HG02943 (cell line): ENCODE measurements around the gene SEMA6D.

Experiments used
- ATAC-seq: cut with Tn5 transposase; IDR thresholded peaks from one replicate; pipeline ENCODE4 v1.9.1; 2021; ENCODE audit warnings: mild to moderate bottlenecking, low read depth, moderate library complexity; ENCODE audit not compliant: unreplicated experiment

Gene SEMA6D

GRCh38 chr15:47741907-47742306 is 24.6 kb downstream of the SEMA6D start:
- ATAC-seq, result no peak

DNA sequence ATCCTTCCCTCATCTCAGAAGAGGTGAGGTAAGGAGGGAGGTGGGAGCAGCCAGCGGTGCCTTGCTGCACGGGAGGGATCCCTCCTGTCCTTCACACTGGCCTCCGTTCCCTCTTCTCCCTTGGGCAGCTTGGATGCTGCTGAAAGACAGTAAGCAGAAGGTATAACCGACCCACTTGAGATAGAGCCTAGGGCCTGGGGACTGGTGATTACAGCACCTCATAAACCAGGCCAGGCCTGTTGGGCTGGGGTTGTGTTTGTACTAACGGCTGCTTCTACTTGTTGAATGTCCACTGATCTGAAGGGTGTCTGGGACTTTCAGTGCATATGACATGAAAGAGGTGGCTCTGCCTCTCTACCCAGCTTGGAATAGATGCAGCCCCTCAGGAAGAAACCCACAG is 25.0 kb downstream of the SEMA6D start:
- ATAC-seq, result no peak

- ATAC-seq, result no peak
Measured at GRCh38 chr15:47742742-47743141, 25.4 kb downstream of the SEMA6D start.

DNA sequence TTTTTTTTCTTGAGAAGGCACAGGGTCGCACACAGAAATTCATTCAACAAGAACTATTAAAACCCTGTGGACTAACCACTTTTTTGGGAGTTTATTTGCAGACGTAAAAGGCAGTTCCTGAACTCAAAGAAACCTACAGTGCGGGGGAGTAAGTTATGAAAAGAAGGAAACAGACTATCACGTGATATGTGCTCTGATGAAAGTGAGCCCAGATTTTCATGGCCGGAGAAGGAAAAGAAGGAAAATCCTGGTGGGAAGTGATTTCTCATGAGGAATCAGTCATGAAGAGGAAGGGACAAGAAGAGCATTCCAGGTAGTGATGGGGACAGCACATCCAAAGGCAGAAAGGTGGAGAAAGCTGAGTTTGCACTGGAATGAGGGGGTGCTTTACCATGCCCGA is 26.1 kb downstream of the SEMA6D start:
- no peak for ATAC-seq

GRCh38 chr15:47743886-47744285 is 26.6 kb downstream of the SEMA6D start:
- no peak for ATAC-seq

GRCh38 chr15:47744496-47744895 is 27.2 kb downstream of the SEMA6D start:
- no peak for ATAC-seq

GRCh38 chr15:47744973-47745372 is 27.7 kb downstream of the SEMA6D start:
- no peak for ATAC-seq

- no peak for ATAC-seq
Measured at GRCh38 chr15:47746516-47746915, 29.2 kb downstream of the SEMA6D start.

- ATAC-seq, result no peak
Measured at GRCh38 chr15:47750030-47750739, 32.9 kb downstream of the SEMA6D start.

DNA sequence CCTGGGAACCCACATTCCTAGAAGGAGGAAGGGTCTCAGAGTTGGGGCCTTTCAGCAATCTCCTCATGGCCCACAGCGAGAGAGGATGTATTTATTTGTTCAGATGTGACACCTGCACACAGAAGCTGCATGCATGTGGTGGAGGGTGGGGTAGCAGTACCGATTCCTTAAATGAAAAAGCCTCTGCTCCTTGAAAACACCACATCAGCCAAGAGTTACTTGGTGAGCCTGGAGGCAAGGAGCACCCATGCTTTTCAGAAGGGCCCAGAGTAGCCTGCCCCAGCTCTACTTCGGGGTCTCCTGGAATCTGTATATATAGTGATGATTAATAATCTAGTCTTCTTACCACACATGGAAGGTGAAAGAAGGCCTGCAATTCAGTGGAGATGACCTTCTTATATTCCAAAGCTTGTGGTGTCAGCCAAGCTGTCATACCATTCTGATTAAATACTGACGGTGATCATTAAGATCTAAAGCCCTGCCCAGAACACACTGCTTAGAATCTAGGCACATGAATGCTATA is 33.5 kb downstream of the SEMA6D start:
- no peak for ATAC-seq

GRCh38 chr15:47753591-47753990 is 36.3 kb downstream of the SEMA6D start:
- ATAC-seq, result no peak

GRCh38 chr15:47754312-47754711 is 37.0 kb downstream of the SEMA6D start:
- no peak for ATAC-seq

- ATAC-seq, result no peak
Measured at GRCh38 chr15:47755941-47756340, 38.6 kb downstream of the SEMA6D start.

DNA sequence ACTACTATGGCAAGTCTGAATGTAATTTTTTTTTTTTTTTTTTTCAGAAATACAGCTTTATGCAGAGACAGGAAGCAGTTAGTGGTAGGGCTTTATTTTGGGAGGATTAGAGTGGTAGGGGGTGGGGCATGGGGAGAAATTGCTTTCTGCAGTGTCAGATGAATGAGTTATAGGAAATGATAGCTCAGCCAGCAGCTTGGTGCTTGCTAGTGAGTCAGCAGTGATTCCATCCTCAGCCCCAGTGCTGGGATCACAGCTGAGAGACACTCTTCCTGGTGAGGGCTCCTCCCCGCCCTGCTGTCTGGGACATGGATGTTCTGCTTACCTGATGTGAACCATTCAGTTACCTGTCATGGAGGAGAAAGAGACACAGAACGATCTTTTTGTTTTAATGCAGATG is 39.6 kb downstream of the SEMA6D start:
- ATAC-seq, result no peak

GRCh38 chr15:47757331-47757730 is 40.0 kb downstream of the SEMA6D start:
- no peak for ATAC-seq

- no peak for ATAC-seq
Measured at GRCh38 chr15:47762621-47763020, 45.3 kb downstream of the SEMA6D start.

DNA sequence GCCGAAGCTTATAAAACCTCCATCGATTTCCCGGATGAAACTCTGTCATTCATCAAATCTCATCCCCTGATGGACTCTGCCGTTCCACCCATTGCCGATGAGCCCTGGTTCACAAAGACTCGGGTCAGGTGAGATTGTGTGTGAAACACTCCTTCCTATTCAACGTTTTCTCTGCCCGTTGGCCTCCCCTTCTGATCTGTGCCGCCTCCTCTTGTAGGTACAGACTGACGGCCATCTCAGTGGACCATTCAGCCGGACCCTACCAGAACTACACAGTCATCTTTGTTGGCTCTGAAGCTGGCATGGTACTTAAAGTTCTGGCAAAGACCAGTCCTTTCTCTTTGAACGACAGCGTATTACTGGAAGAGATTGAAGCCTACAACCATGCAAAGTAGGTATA is 47.4 kb downstream of the SEMA6D start:
- no peak for ATAC-seq

DNA sequence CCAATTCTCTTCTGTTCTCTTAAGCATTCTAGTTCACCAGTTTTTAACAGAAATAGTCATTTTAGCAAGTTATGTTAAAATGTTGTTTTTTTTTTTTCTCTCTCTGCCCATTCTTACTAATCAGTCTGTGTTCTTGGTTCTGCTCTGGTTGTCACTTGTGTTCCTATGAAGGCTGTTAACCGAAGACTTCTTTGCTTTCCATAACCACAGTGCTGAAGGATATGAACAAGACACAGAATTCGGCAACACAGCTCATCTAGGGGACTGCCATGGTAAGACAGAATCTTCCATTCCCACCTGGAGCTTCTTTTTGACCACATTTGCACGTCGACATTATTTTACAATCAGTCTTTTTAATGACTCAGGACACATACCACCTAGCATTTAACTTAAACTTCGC is 49.1 kb downstream of the SEMA6D start:
- no peak for ATAC-seq

DNA sequence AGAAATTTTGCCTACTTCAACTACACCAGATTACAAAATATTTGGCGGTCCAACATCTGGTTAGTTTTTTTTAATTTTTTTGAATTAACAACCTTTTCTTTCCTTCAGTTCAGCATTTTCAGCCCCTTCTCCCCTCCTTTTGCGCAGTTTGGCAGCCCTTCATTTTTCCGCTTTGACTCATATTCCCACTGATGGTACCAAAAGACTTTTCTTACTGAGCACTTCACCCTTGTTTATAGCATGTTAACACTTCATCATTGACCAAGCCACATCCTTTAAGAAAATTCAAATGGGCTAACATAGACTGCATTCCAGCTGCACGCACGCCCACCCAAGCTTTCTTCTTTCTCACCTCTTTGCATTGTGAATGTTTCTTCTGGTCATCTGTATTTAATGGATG is 49.7 kb downstream of the SEMA6D start:
- ATAC-seq, result no peak

DNA sequence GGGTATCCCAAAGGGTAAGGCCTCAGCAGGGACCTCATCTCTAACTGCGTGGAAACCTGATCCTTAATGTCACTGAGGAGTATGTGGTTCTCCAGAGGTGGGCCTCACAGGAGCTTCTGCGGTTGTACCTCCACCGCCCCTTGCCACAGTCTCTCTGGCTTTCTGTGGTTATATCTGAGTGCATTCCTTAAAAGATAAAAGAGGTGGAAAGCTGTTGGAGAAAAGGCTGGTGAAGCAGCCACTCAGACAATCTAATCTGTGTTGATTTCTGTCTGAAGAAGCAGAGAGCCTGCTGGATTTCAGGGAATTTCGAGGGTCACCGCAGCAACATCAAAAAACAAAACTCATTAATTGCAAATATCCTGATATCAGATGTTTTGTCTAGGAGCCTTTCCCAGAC is 51.4 kb downstream of the SEMA6D start:
- ATAC-seq, result no peak

- no peak for ATAC-seq
Measured at GRCh38 chr15:47769166-47769565, 51.9 kb downstream of the SEMA6D start.

GRCh38 chr15:47773143-47773542 is 55.8 kb downstream of the SEMA6D start:
- ATAC-seq, result no peak
